Prostate gland (tissue), 2 donors: ENCODE results near the gene CAB39.

Source experiments
- CTCF ChIP-seq, 4 experiments: fragments of 200-600 bp in 2 of 4; fragments of 450-650 bp in 2 of 4; sonication (generic) in 2 of 4; IDR thresholded peaks; 1 replicate in 3 of 4; 2 replicates in 1 of 4; pipeline ENCODE4 v1.5.1; 2016 to 2019; ENCODE audit warnings: antibody characterized with exemption in 4 of 4, mild to moderate bottlenecking in 2 of 4, moderate library complexity in 2 of 4
- POLR2A ChIP-seq: fragments of 450-650 bp; IDR thresholded peaks from one replicate; pipeline ENCODE4 v1.6.1; 2016; ENCODE audit warnings: antibody characterized with exemption, mild to moderate bottlenecking

- TF ChIP-seq CTCF (IDR thresholded peaks at IDR 0.05) = no peak
- TF ChIP-seq POLR2A = no peak
Observed at GRCh38 chr2:230731512-230731911, 18.9 kb downstream of the CAB39 start.
